NOMO-1 treated with DMSO at 0.1 percent for 48 hours (cell line): ENCODE data around the gene SH3RF3.

Experiments used
- DNase-seq: peaks from one replicate; lab custom pipeline; 2025; ENCODE audit not compliant: unreplicated experiment; lab: John Stamatoyannopoulos, UW

The SH3RF3 gene

DNA sequence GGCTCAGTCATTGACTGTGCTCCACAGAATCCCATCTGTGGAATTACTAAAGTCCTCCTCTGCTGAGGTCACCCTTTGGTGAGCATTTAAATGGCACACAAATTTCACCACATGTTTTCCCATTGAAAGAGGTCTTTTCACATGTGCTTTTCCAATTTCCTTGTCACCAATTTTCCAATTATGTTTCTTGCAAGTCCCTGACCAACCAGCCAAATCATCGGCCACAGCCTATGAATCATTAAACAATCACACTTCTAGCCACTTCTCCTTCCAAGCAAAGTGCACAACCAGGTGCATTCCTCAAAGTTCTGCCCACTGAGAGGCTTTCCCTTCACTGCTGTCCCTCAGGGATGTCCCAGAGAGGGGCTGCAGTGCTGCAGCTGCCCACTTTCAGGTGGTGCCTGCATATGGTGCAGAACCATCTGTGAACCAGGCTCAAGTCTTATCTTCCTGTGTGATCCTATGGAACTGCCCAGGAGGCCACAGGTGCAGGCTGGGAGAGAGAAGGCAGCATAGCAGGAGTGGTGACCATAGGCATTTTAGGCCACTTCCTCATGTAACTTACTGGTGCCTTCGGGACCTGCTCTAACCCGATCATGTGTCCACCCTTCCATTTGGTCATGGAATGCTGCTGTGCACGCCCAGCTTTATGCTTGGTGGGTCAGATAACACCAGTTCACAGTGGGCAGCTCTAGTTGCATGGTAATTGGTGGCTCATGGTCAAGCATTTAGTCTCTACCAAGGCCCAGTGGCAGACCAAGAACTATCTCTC lies 331.7 kb downstream of the SH3RF3 start:
- DNase-seq: no peak

DNA sequence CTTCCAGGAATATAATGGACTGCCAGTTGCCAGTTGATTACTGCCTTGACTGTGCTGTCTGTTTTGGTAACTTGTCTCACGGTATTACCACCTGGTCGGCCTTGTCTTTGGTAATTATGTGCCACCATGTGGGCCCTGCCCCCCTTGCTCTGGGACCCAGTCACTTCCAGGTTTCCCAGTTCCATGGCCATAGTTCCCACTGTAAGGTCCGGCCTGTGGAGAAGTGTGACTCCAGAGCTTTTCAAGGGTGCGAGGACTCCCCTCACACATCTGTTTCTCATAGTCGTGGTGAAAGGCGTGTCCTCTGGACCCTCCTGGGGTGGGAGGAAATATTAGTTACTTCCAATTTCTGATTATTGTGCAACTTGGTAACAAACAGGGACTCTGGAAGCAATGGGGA lies 334.2 kb downstream of the SH3RF3 start:
- DNase-seq: no peak

DNA sequence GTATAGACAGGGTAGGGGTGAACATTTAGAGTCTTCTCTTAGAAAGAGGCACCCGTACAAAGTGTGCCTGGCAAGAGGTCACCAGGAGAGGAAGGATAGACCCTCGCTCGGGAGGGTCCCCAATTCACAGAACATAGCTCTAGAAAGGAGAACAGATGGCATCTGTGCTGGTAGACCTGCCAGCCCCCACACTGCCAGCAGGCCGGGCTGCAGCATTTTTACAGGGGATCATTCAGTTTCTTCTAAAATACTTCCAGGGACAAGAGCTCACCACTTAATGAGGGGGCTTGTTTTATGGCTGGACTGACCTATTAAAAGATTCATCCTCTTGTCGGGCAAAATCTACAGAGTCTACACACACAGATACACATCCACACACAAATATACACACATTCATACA lies 334.9 kb downstream of the SH3RF3 start:
- DNase-seq: no peak

DNA sequence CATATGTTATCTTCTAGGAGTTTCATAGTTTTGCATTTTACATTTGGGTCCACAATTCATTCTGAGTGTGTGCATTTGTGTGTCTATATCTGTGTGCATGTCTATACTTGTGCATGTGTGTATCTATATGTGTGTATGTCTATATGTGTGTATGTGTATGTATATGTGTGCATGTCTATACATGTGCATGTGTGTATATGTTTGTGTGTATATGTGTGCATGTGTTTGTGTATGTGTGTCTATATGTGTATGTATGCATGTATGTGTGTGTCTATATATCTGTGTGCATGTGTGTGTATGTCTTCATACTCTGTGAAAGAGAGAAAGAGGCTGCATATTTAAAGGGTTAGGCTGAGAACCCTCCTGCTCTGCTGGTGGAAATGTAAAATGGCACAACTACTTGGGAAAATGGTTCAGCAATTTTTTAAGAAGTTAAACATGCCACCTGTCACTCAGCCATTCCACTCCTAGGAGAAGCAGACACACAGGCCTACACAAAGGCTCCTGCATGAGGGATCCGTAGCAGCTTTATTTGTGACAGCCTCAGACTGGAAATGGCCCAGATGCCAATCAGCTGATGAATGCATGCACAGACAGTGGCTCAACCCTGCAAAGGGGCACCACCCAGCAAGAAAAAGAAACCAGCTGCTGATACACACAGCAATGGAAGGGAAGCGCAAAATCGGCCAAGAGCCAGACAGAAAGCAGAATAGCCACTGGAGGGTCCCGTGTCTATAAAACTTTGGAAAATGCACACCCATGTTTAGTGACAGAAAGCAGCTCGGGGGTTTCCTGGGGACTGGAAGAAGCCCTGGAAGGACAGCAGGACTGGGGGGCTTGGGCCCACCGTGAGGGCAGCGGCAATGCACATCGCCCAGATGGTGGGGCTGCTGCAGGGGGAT lies 337.9 kb downstream of the SH3RF3 start:
- DNase-seq: no peak

DNA sequence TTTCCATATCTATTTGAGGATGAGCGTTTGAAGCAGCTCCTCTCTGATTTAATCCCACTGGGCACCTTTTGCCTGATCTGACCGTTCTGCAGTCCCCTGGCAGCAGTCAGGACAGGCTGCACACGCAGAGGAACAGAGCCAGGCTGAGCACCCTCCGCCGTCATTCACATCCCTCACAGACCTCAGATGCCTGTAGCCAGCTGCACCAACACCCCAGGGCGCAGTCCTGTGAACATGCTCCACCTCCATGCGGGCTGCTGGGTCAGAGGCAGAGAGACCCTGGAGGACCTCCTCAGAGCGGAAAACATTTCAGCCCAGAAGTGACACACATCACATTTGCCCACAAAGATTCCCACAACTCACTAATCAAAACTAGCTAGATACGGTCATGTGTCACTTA lies 338.7 kb downstream of the SH3RF3 start:
- DNase-seq: no peak

DNA sequence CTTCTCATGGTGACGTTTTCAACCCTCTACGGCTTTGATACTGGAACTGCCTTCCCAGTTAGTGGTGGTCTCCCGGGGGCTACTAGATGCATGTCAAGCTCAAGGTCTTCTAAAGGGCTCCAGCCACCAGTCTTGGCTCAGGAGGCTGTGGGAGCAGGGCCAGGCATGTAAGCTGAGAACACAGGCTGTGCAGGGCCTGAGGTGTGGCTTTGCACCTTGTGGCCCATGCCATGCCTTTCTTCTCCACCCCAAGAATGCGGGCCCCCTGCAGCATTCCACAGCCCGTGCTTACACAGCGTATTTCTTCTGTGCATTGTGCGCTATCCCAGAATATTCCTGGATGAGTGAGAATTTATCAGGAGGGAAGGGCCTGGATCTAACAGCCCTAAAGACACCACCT lies 339.9 kb downstream of the SH3RF3 start:
- DNase-seq: no peak

DNA sequence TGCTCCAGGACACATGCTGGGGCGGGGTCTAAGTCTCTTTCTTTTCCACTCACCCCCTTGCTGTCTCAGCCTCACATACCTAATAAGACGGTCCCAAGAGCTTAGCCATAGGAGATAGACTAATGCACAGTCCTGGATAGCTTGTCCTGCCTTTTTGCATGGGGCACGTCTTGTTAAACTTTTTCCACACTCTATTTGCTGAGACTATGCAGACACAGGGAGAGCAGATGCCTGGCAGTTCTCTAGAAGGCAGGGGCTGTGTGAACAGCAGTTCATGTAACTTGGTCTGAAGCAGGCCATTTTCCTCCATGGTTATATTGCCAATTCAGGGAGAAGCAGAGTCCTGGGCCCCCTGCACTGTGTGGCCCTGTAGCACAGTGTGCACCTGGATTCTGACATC lies 342.7 kb downstream of the SH3RF3 start:
- no peak for DNase-seq

DNA sequence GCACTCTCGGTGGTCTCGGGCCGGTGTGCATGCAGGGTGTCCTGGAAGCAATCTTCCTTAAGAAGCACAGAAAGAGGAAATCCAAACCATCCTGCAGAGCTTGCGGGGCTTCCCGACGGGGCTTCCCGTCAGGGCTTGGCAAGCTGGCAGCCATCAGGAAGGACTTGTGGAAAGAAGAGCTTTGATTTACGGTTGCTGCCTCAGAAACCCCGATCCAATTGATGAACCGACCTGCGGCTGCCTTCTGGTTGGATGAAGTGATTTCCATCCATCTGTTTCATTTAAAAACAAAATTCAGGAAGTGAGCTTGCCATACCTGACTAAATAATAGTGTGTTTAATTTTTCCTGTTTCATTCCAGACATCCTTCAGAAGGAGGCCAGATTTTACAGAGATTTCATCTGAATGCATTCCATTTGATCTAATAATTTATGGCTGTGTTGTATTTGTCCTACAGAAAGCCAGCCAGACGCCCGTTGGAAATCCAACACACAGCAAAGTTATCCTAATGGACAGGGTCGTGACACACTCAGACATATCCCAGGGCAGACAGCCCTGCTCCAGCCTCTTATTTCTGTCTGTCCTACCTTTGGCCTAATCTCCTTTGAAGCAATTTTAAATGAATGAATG lies 343.4 kb downstream of the SH3RF3 start:
- no peak for DNase-seq

DNA sequence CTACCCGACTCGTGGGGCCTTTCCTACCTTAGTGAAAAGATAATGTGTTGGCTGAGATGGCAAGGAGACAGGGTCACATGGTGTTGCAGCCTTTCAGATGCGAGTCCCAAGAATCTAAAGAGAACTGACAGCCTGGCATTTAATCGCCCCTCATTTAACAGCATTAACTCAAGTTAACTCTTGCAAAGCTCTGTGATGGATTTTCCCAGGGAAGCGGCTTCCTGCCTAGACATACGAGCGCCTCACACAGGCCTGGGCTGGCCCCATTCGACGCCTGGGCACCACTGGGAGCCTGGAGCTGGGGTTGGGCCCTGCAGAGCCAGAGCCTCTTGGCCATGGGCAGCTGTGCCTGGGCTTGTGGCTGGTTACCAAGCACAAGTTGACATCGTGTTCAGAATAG lies 344.0 kb downstream of the SH3RF3 start:
- DNase-seq: no peak

DNA sequence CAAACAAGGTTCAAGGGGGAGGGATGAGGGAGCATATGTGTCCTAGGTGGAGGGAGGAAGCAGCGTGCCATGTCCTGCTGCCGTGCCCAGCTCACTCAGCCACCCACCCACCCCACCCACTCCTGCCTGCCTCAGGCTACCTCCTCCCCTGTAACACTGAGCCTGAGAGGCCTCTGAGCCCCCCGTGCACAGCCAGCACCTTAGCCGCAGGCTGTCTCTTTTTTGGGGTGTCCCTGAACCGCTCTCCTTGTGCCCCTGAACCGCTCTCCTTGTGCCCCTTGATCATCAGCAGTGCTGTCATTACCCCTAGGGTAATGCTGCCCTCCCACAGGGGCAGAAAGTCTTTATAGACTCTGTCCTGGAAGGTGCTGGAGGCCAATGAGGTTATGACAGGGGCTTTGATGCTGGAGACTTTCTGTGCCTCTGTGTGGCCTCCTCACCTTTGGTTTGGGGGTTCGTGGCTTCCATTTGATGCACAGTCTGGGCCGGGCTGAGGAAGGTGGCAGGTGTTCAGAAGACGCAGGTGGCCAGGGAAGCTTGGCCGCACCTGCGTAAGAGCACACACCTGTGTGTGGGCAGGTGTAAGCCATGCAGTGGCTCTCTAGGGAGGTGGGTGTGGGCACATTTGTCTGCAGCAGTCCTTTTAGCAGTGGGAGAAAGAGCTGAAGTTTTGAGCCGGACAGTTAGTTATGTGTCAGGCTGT lies 344.8 kb downstream of the SH3RF3 start:
- no peak for DNase-seq

DNA sequence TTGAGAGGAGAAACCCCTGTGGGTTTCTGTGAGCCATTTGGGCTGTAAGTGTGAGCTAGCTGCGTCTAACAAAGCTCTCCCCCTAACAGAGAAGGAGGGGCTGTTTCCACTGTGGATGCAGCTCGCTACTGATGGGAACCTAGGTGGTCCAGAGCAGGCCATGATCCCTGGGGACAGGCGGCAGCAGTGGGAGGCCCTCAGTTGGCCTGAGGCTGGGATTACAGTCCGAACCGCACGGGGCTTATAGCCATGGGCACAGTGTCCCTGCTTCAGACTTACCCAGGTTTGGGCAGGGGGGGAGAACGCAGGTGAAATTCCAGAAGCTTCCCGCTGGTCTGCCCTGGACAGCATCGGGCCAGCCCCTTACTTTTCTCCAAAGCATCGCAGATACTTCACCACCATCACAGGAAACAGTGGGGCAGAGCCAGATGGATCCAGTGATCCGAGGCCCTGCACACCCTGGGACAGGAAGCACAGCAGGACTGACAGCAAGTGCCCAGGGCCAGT lies 345.4 kb downstream of the SH3RF3 start:
- DNase-seq: no peak

DNA sequence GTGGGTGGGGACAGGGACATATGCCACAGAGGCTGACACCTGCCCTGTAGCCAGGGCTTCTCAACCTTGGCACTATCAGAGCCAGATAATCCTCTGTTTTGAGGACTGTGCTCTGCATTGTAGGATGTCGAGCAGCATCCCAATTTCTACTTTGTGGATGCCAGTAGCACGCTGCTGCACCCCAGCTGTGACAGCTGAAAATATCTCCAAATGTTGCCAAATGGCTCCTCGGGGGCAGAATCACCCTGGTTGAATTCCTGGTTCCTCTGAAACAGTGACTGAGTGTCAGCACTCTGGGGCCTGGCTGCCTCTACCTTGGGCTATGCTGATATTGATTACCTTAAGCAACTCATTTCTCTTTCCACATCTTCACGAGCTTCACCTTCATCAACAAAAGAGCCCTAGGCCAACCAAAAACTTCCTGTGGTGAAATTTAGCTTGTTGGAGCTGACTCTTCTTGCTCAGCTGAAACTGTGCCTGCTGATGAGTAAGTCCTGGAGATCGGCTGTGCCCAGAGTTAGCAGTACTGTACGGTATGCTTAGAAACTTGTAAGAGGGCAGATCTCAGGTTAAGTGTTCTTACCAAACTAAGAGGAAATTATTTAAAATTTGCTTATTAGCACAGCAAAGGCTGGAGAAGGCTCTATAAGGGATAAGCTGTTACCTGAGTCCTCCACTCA lies 346.7 kb downstream of the SH3RF3 start:
- no peak for DNase-seq

DNA sequence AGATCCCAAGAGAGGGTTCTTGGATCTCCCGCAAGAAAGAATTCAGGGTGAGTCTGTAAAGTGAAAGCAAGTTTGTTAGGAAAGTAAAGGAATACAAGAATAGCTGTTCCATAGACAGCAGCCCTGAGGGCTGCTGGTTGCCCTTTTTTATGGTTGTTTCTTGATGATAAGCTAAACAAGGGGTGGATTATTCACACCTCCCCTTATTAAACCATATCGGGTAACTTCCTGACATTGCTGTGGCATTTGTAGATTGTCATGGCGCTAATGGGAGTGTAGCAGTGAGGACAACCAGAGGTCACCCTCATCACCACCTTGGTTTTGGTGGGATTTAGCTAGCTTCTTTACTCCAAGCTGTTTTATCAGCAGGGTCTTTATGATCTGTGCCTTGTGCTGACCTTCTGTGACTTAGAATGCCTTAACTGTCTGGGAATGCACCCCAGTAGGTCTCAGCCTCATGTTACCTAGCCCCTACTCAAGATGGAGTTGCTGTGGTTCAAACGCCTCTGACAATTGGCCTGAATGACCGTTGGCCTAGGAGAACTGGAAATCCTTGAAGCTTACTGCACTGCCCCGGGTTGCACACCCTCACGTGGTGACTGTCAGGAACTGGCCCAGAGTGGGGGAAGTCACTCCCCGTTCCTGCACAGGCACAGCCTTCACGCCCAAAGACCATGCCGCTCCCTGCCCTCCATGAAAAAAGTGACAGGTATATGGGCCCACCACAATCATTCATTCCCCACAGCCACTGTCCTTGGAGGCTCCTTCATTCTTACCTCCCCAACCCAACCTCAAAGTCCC lies 347.8 kb downstream of the SH3RF3 start:
- DNase-seq: no peak

DNA sequence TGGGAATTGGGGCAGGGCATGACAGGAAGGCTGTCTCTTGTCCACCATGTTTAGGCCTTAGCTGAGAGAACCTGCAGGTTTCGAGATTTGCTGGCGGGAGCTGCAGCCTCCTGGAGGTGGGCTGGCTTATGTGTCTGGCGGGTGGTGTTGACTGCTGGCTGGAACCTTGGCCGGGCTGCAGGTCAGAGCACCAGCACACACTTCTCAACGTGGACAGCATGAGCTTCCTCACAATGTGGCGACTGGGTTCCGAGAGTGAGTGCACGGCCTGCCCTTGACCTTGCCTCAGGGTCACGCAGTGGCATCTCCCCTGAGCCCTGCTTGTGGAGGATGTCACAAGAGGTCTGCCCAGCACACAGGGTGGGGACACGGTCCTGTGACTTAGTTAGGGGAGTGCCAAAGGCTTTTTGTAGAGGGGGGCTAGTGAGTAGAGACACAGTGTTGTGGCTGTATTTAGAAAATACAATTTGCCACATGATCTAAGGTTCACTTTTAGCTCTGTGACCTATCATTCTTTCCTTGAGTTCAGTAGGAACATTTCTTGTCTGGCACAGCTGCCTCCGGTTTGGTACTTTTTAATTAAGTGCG lies 350.0 kb downstream of the SH3RF3 start:
- no peak for DNase-seq

DNA sequence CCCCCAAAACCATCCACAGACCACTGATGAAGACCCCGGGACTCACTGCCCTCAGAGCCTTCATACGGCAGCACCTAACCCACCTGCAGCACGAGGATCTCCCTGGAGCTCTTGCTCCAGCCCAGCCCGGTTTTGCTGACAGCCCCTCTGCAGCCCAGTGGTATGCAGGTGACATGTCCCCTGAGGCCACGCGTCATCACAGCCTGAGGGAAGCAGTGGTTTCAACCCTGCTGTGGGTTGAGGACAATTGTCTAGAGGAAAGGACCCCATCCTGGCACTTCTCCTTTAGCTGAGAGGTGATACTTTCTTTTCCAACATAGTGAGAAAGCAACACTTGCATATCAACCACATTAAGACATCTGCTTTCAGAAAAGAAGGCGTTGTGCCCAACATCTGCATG lies 350.8 kb downstream of the SH3RF3 start:
- DNase-seq: no peak

DNA sequence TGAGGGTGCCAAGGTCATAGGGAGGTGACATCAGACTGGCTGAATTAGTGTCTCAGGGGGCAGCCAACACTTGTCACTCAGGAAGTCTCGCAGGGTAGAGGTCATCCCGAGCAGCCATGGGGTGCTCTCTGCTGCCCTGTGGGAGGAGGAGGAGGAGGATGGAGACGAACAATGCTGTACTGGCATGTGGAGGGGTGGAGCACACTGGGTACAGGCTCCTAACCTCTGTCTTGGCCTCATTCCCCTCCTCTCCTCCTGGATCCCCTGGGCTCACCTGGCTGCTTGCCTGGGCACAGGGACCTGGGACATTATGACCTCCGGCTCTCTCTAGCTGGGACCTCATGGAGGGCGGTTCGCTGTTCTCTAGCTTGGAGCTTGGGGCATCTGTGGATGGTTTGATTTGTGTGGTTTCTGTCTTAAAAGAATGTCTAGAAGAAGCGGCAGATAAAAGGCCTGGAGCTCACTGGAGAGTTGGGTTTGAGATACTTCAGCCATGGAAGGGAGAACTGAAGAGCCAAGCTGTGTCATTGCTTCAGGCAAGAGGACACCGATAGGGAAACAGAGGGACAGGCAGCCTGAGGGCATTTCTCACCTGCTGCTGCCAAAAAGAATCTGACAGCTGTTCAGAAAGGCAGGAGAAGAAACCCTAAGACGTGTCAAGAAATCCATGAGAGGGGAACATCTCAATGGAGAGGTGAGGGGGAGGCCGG lies 351.6 kb downstream of the SH3RF3 start:
- DNase-seq: no peak

DNA sequence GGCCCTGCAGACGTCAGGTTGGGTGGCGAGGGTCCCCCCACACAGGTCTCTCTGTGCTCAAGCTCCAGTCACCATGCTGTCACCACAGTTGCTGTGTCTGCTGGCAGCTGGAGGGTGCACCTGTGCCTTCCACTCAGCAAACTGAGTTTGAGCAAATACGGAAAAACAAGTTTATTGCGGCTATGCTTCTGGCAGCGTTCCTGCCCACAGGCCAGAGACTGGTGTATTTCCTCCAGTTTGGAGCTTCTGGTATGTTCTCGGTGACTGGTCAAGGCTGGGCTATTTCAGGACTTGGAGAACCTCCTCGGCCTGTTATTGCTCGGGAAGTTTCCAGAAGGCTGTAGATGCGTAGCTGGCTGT lies 352.2 kb downstream of the SH3RF3 start:
- no peak for DNase-seq

DNA sequence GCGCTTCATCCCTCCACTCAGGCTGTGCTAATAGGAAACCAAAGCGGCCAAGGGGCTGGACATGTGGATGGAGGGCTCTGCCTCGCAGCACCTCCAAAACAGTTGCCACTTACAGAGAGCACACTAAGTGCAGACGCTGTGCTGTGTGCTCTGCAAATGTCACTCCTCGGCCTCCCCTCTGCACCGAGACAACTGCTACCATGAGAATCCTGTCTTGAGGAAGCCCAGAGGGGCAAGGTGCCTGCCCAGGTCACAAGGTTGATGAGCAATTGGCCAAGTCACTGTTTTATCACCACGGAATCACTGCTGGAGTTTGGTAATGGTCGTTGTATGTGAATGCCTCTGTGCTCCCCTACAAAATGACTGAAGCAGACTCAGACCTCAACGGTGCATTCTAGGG lies 352.6 kb downstream of the SH3RF3 start:
- no peak for DNase-seq

DNA sequence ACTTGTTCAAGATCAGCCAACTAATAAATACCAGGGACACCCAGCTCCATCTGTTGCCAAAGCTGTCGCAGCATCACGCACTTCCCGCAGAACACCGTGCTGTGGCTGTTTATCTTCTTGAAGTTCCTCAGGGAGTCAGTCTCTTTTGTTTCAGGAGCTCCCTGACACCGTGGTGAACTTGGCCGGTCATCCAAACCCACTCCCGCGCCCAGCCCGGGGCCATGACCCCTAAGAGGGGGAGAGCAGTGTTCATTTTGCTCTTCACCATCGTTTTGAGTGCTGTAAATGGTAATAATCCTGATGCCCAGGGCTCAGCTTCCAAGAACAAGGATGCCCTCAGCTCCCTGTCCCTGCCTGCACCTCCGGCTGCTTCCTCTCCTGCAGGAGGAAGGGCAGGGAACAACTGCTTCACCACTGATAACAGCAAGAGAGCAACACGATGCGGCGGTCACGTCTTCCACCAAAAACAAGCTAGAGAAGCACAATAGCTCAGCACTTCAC lies 353.4 kb downstream of the SH3RF3 start:
- DNase-seq: no peak
